ENCODE measurements around the gene ITPK1. TPM values are rescaled to one million over a fixed set of nuclear protein-coding genes. Genes with fewer than 3 reads are reported as not detected.

ITPK1 gene
- total and polyA plus RNA-seq, 10 of the 15 experiments (the other 5 are each of a cell fraction or from before 2014, with no cell fraction given), result 1.3 to 73.2 (median 27.0) TPM

GRCh38 chr14:93025055-93025454 lies 90.7 kb downstream of the ITPK1 start:
- Histone ChIP-seq H3K27ac (ENCODE audit: control insufficient read depth, insufficient read depth) (no peak overlapping the region), H3K4me1 (ENCODE audit: control insufficient read depth, insufficient read depth, low read length) (no peaks in the 10 kb centered on the region; the same call in 1 of the 2 replicates), H3K4me2 (ENCODE audit: control insufficient read depth, insufficient read depth) (no peak overlapping the region), H2AFZ (ENCODE audit: control insufficient read depth, low read depth, low read length) (no peak overlapping the region), H3K9ac (ENCODE audit: control insufficient read depth, insufficient read depth, low read length) (no peak overlapping the region), H3K27me3 (replicated peaks in 1 of 2; ENCODE audit: control insufficient read depth in 2 of 2, insufficient read depth in 2 of 2, low read length in 1 of 2) (no peaks in the 10 kb centered on the region), H4K20me1 (ENCODE audit: control insufficient read depth, insufficient read depth) (no peaks in the 10 kb centered on the region; the same call in 1 of the 2 replicates), H3K36me3 (ENCODE audit: control insufficient read depth in 2 of 2, insufficient read depth in 2 of 2, low read length in 1 of 2) (peaks cover 0 to 2% of the 10 kb centered on the region in 2 experiments; a peak in 3 of 4 replicates), H3K9me3 (replicated peaks; ENCODE audit: control insufficient read depth, insufficient read depth, low read length) (no peaks in the 10 kb centered on the region; the same call in 2 of the 3 replicates), H3K4me3 (no peak overlapping the region), H3K79me2 (ENCODE audit: control insufficient read depth, insufficient read depth, low read length) (peaks cover 2% of the 10 kb centered on the region)
- SMC1A ChIA-PET (ENCODE audit: uncharacterized antibody, unreplicated experiment), result no interaction called here
- in situ Hi-C loops (cut with MboI) (no loop called here), intact Hi-C loops (cut with micrococcal nuclease; ENCODE audit: unreplicated experiment) (no loop called here)
- 79% methylated on average over 9 of the region's 9 CpGs for WGBS (ENCODE audit: insufficient coverage, insufficient replicate concordance, low lambda C conversion rate, missing lambda C conversion rate)
- no peak for ATAC-seq
- FAIRE-seq, result no peak
- CTCF ChIA-PET, result interaction anchor here (1.0 to 1.2 kb wide), 2 partner anchors 107 to 108 kb away, joined by 3 to 5 read pairs; no protein-coding TSS in a partner anchor
- POLR2A ChIA-PET, result no interaction called here
- no TSS peak for BruUV-seq (replicated peaks)
- no peak for DNase-seq (ENCODE audit: low read depth, low spot score)
- RAD21 ChIA-PET (ENCODE audit: unreplicated experiment), result no interaction called here
- TF ChIP-seq JUND (IDR thresholded peaks at IDR 0.05; ENCODE audit: low read depth, low read length) (no peak), BCLAF1 (IDR thresholded peaks at IDR 0.05) (no peak), ZZZ3 (IDR thresholded peaks at IDR 0.05; ENCODE audit: control insufficient read depth, insufficient read length, low read depth) (no peak), ETV6 (conservative IDR thresholded peaks at IDR 0.05 in 1 of 2, IDR thresholded peaks at IDR 0.05 in 1 of 2; ENCODE audit: borderline replicate concordance in 1 of 2, low read depth in 1 of 2) (no peak), TCF12 (IDR thresholded peaks at IDR 0.05; ENCODE audit: low read depth, low read length) (no peak), EZH2 (IDR thresholded peaks at IDR 0.05; ENCODE audit: borderline replicate concordance, control insufficient read depth, low read depth, low read length) (no peak), MEF2A (IDR thresholded peaks at IDR 0.05; ENCODE audit: insufficient read depth, low read depth, low read length) (no peak), BMI1 (IDR thresholded peaks at IDR 0.05; ENCODE audit: borderline replicate concordance) (no peak), HDAC2 (IDR thresholded peaks at IDR 0.05) (no peak), ZNF592 (IDR thresholded peaks at IDR 0.05) (no peak), SP1 (IDR thresholded peaks at IDR 0.05; ENCODE audit: low read depth, low read length) (no peak), FOXM1 (IDR thresholded peaks at IDR 0.05; ENCODE audit: low read depth, low read length) (no peak), SREBF2 (IDR thresholded peaks at IDR 0.05; ENCODE audit: low read length) (no peak), TBL1XR1 (IDR thresholded peaks at IDR 0.05; ENCODE audit: low read depth, low read length) (no peak), NFXL1 (IDR thresholded peaks at IDR 0.05; ENCODE audit: borderline replicate concordance) (no peak)
- TF ChIP-seq, protein P1, sequence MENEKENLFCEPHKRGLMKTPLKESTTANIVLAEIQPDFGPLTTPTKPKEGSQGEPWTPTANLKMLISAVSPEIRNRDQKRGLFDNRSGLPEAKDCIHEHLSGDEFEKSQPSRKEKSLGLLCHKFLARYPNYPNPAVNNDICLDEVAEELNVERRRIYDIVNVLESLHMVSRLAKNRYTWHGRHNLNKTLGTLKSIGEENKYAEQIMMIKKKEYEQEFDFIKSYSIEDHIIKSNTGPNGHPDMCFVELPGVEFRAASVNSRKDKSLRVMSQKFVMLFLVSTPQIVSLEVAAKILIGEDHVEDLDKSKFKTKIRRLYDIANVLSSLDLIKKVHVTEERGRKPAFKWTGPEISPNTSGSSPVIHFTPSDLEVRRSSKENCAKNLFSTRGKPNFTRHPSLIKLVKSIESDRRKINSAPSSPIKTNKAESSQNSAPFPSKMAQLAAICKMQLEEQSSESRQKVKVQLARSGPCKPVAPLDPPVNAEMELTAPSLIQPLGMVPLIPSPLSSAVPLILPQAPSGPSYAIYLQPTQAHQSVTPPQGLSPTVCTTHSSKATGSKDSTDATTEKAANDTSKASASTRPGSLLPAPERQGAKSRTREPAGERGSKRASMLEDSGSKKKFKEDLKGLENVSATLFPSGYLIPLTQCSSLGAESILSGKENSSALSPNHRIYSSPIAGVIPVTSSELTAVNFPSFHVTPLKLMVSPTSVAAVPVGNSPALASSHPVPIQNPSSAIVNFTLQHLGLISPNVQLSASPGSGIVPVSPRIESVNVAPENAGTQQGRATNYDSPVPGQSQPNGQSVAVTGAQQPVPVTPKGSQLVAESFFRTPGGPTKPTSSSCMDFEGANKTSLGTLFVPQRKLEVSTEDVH (IDR thresholded peaks at IDR 0.05; ENCODE audit: low read depth, partially characterized antibody), result no peak

Data from GM12878 (cell line).